CD4-positive, alpha-beta T cell treated with Interleukin-6 for 4 hours (primary cell): ENCODE measurements around the gene RUFY3.
"Not testable (repeated sequence)": the region's sequence is repeated elsewhere in the genome, so short reads cannot be mapped to it uniquely, and the experiment has no call there.

Source experiments
- DNase-seq: peaks from one replicate; pipeline ENCODE4 v3.0.0-alpha.2; 2020; ENCODE audit warnings: mixed read lengths

RUFY3 gene

DNA sequence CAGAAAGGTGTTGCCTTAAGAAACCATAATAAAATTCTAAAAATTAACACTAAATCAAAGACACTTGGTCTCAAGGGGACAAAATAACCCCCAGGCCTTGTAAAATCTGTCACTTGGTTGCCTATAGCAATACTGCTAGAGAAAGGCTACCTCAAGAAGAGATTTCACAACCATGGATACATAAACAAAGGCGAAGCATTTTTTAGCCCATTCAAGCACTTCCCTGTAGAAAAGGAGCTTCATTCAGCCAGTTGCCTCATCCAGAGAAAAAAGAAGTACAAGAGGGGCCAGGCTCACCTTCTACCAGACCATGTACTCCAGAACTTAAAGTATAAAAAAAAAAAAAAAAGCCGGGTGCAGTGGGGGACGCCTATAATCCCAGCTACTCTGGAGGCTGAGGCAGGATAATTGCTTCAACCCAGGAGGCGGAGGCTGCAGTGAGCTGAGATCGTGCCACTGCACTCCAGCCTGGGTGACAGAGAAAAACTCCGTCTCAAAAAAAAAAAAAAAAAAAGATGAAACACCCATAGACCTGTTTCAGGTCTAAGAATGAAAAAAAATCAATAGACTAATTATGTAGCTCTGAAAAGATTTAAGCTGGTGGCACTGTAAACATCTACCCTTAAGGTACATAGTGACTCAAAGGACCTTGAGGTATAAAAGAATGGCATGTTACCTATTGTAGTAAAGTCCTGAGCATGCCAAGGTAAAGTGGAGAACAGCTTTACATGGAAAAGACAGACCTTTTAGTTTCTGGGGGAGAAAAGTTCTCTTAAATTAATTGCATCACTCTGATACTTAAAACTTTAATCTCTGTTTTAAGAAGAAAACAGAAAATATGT is 18.0 kb downstream of the RUFY3 start:
- no peak for DNase-seq

DNA sequence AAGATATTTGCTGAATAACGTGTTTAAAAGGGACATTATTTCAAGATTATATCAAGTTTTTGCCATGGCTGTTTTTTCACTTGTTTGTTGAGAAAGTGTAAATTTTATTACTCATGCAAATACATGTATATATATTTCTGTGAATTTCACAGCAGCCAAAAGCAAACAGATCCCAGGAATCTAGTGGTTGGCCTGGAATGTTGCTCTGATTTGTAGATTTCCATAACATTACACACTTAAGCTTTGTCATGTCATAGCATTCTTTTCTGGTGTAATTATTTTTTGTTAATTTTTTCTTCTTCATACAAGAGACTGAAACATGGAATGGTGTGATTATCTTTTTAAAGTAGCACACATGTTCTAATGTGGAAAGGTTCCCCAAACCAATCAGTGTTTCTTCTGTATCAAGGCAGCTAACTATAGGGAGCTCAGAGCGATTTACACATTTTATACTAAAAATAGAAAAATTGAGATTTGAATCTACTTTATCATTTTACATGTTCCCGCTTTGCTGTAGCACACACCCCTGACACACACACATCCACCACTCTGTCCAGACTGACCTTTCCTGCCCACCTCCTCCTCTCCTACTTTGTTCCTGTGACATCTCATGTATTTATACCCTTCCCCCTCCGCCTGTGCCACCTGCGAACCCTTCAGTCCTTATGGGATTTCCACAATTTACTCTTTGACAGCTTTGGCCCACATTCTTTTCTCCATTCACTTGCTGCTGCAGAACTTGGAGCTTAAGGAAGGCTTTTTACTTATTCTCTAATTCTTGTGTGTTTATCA is 20.3 kb downstream of the RUFY3 start:
- no peak for DNase-seq

DNA sequence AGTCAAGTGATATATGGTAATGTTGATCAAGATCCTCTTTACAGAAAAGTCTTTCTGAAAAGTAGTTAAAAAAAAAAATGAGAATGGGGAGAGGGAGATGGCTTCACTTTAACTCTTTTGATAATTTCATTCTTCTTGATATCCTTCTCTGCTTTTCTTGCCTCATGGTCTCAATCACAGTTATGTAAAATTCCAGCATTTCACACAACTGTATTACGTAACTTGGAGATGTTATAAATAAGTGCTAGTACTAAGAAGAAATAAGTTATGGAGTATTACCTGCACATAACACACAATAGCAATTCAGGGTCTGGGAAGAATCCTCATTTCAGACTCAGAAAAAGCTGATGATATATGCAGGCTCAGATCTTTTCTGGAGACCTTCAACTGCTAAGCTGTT is 22.0 kb downstream of the RUFY3 start:
- DNase-seq: no peak

DNA sequence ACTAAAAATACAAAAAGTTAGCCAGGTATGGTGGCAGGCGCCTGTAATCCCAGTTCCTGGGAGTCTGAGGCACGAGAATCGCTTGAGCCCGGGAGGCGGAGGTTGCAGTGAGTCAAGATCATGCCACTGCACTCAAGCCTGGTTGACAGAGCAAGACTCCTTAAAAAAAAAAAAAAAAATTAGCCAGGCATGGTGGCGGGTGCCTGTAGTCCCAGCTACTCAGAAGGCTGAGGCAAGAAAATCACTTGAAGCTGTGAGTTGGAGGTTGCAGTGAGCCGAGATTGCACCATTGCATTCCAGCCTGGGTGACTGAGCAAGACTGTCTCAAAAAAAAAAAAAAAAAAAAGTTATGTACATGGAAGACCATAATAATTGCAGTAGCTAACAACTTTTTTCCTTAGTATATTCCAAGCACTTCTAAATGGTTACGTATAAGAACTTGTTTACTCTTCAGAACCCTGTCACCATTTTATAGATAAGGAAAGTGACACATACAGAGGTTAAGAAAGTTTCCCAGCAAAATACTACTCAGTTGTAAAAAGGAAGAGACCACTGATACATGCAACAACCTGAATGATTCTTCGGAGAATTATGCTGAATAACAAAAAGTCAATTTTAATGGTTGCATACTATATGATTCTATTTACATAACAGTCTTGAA is 24.5 kb downstream of the RUFY3 start:
- DNase-seq: no peak

DNA sequence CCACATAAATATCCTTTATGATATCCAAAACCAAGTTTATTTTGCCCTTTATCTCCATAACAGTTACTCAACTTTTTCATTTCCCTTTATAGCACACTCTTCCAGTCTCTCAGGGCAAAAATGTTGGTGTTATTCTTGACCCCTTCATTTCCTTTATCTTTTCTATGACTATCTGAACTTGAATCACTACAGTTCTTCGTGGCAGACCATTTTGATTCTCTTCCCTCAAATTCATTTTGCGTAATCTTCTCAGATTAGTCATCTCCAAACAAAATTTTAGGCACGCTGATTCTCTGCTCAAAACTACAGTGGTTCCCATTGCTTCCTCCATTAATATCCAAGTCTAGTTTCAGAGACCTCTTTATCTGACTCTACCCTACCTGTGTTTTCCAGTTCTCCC is 26.1 kb downstream of the RUFY3 start:
- no peak for DNase-seq

DNA sequence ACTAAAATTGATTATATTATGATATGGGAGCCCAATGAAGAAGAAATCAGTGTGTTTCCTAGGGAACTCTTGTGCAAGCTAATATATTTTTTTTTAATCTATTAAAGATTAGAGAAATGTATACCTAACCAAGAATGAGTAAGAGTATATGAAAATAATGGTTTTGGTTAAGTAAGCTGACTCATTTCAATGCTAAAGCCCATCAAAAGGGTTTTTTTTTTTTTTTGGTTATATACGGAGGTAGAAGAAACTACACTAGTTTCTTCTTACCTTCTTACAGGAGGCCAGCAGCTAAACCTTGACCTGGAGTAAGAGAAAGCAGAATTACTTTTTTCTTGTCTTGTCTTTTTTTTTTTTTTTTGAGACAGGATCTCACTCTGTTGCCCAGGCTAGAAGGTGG is 27.5 kb downstream of the RUFY3 start:
- DNase-seq: no peak

DNA sequence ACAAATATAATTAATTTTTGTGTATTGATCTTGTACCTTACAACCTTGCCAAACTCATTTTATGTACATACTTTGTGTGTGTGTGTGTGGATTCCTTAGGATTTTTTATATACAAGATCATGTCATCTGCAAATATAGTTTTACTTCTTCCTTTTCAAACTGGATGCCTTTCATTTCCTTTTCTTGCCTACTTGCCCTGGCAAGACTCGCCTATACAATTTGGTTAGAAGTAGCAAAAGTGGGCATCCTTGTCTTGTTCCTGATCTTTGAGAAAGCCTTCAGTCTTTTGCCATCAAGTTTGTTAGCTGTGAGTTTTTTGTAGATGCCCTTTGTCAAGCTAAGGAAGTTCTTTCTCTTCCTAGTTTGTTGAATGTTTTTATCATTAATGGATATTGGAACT is 30.5 kb downstream of the RUFY3 start:
- no peak for DNase-seq

DNA sequence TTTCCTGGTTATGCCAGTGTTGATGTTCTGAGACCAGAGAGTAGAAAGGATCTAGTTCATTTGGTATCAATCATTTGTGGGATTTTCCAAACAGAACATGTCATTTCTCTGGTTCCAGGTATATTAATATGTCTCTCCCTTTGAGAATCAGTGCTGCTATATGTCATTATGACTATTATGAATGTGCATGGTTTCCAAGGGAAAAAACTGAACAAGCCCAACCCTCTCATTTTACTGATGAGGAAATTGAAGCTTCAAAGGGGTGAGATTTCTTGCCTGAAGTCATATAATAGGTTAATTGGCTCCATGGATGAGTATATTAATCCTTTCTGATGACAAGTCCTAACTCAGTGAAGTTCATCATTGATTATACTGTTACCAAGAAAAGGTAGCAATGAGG is 31.9 kb downstream of the RUFY3 start:
- no peak for DNase-seq

DNA sequence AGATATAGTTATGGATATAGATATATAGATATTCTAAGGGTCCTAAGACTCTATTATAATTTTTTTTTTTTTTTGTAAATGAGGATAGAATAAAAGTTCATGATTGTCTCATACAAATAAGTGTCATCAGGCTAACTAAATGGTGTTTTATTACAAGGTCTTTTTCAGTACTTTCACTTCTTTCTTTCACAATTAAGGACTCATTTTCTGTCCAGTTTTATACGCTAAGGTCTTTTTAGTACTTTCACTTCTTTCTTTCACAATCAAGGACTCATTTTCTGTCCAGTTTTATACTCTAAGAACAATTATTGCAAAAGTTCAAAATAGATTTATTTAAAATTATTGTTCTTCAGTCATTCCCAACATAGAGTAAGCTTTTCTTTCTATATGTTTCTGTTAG is 32.7 kb downstream of the RUFY3 start:
- DNase-seq: no peak

DNA sequence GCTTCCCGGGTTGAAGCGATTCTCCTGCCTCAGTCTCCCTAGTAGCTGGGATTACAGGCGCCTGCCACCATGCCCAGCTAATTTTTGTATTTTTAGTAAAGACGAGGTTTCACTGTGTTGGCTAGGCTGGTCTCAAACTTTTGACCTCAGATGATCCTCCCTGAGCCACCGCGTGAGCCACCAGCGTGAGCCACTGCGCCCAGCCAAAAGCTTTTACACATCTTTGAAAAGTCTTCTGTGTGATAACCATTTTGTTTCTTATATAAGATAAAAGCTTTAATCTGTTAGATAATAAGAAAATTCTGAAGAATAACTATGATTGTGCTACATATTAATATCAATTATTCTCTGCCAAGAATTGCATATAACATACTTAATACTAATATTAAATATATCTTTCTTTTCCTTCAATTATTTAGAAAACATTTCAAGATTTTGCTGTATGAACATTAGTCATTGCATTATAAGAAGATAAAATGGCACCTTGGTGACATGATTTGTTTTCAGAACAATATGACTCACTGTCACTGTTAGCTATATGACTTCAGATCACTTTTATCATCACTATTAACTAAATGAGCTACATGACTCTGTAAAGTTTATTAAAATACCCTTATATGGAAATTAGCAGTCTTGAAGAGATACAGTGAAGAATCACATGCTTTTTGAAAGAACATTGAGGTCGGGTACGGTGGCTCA is 33.4 kb downstream of the RUFY3 start:
- no peak for DNase-seq

DNA sequence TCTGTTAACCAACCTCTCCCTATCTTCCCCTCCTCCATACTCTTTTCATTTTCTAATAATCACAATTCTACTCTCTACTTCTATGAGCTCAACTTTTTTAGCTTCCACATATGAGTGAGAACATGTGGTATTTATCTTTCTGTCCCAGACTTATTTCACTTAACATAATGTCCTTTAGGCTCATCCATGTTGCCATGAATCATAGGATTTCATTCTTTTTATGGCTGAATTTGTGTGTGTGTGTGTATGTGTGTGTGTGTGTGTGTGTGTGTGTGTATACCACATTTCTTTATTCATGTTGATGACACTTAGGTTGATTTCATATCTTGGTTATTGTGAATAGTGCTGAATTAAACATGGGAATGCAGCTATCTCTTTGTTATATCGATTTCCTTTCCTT is 37.4 kb downstream of the RUFY3 start:
- no peak for DNase-seq

DNA sequence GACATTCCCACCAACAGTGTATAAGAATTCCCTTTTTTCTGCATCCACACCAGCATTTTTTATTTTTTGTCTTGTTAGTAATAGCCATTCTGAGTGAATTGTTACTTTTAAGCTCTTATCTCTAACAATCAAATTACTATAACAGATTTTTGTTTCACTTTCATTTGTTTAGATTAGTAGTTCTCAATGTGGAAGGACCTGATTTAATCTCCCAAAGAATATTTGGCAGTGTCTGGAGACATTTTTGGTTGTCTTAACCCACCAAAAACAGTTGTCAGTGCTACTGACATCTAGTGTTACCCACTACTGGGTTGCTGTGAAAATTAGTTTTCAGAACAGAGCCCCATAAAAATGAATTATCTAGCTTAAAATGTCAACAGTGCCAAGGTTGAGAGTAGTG is 37.9 kb downstream of the RUFY3 start:
- no peak for DNase-seq

DNA sequence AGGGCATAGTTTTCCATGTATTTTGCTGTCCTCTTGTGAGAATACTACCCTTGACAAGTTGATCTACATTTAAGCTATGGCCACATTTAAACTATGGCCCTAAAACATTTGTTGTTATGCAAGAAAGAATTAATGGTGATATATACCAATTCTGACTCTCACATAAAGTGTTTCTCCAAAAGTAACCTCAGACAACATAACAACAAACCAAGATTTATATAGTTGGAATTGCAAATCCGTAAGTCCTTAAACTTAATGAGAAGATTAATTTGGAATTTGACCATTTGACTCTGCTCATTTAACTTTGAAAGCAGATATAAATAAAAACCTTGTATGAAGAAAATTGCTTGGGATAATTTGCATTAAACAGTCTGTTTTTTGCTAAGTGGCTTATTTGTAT is 38.9 kb downstream of the RUFY3 start:
- DNase-seq: no peak

DNA sequence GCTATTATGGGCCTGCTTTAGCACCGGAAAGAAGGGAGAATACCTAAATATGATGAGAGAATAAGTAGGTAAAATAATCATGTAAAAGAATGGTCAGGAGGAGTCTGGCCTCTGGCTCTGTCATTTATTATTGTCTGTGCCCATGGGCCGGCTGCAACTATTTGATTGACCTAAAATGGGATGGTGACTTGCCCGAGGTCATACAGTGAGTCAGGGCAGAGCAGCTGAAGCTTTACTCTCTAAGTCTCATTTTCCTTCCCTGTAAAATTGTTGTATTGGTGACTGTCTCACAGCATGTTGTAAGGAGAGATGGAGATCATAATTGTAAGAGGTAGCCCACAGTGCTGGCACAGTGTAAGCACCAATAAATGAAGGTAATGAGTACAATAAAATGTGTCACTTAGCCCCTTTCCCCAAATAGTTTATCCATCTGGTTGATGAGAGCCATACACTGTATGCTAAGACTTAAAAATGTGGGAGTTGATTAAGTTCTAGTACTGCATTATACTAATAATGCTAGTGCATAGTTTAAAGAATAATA is 39.6 kb downstream of the RUFY3 start:
- no peak for DNase-seq

DNA sequence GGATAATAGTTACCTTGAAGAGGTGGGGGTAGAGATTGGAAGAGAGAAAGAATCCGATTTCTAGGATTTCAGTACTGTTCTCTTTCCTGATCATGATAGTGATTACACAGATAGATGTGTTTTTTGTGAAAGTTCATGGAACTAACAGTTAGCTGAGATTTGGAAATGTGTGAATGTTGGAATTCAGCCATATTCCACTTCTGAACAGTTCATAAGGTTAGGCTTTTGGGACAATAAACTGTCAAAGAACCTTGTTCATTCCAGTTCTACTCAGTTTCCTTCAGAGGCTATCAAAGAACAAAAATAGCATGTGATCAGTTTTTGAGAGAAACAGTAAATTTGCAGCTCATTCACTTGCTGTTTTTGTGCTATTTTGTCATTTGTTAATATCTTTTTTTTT is 43.6 kb downstream of the RUFY3 start:
- no peak for DNase-seq

DNA sequence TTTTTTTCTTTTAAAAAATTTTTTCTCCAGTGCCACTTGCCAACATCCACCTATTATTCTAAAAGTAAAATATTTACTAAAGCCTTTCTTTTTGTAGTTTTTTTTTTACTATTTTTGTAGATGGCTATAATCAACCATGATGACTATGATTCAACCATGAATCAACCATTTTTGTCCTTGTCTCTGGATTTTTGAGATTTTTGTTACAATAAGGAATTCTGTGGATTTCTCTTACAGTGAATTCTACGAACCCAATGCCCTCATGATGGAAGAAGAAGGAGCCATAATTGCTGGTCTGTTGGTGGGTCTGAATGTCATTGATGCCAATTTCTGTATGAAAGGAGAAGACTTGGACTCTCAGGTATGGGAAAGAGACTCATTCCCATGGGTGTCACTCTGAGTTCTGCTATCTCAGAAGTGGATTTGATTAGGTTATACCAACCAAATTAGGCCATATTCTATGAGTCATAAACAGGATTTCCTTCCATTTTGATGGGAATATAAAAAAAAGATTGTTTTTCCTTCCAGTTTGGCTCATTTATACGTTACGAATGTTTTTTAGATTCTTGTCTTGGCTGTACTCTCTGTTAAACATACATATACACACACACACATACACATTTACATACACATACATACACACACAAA is 46.7 kb downstream of the RUFY3 start:
- DNase-seq: no peak

DNA sequence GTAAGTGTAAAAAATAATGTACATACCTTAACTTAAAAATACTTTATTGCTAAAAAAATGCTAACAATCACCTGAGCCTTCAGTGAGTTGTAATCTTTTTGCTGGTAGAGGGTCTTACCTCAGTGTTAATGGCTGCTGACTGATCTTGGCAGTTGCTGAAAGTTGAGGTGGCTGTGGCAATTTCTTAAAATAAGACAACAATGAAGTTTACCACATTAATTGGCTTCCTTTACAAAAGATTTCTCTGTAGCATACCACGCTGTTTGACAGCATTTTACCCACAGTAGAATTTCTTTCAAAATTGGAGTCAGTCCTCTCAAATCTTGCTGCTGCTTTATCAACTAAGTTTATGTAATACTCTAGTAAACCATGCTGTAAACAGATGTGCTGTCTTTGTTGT is 47.6 kb downstream of the RUFY3 start:
- DNase-seq: not testable (repeated sequence)

DNA sequence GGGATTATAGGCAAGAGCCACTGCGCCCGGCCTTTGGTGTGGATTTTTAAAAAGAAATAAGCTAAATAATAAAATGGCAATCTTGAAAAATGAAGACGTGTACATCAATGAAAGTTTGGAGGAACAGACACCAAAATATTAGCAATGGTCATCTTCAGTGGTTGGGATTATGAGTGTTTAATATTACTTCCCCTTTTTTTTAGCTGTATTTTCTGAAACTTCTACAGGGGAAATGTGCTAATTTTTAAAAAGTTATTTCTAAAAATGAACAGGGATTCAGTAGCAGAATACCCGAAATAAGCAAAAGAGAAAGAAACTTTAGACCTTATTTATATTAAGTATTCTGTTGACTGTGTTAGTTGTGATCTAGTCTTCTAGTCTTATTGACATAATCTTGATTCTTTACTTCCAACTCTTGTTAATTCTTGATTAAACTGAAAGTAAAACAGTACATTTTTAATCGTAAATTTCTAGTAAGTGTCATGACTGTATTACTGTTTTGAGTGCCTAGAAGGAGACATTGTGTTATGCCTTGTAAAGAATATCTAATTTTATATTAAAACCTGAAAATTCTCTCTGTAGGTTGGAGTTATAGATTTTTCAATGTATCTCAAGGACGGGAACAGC is 51.3 kb downstream of the RUFY3 start:
- DNase-seq: no peak

DNA sequence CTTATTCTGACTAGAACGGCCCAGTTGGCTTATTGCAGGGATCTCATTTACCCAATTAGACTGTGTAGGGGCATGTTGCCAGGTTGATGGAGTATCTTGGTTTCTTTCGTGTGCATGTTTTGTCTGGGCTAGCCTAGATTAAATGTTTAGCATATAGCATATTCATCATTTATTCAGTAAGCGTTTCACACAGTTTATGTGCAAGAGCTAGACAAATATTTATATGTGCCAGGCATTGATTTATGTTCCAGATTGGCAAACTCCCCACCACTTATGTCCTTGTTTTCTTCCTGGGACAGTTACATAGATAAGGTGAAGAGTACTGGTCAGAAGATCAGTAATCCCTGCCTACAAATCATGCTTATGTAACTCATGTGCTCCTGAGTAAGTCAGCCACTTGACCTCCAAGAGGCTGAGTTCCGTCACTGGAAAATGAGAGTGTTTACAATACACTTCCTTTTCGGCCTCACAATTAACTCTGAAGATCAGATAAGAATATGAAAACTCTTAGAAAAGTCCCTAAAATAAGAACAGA is 57.2 kb downstream of the RUFY3 start:
- no peak for DNase-seq

DNA sequence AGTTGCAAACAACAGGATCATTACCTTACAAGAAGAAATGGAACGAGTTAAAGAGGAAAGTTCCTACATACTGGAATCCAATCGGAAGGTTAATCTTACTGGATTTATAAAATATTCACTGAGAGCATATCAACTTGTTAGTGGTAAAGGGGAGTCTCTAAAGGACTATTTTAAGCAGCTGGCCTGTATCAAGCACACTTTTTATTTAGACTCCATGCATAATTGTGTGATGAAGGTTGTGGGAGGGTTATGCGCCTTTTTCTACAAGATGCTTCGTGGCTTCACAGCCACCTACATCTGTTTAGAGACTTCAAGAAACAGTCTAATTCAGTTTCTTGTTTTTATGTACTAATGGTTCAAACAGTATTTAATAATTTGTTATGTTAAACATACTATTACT is 61.3 kb downstream of the RUFY3 start:
- DNase-seq: no peak

DNA sequence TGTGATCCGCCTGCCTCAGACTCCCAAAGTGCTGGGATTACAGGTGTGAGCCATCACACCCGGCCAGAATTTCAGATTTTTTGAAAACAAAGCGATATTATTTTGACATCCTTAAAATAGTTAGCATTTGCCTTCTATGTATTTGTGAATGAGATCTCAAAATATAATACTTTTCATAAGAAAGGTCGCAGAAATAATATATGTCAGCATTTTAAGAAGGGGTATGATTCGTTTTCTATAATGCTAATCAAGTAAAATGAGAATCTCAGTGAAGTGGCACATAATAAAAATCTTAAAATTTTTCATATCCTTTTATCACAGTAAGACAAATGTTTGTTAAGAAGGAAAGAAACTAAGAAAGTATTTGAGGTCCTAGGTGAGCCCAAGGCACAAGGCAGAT is 65.7 kb downstream of the RUFY3 start:
- no peak for DNase-seq

DNA sequence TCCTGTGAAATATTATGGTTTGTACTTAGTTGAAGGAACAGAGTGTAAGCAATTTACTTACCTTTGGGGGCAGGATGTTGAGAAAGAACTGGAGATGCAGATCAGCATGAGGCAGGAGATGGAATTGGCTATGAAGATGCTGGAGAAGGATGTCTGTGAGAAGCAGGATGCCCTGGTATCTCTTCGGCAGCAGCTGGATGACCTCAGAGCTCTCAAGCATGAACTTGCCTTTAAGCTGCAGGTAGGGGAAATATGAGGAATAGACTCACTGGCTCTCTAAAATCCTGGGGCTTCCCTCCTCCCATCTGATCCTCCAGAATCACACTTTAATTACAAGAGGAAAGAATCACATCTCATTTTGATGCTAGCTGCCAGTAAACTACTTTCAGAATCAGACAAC is 67.0 kb downstream of the RUFY3 start:
- DNase-seq: no peak
